IgD-negative memory B cell (primary cell): Measurements from ENCODE around the gene CLEC1A. TPM values are rescaled to one million over a fixed set of nuclear protein-coding genes. Genes with fewer than 3 reads are reported as not detected.

Experiments used
- H3K27ac Mint-ChIP-seq, 3 donors: one replicate each; pipeline ENCODE4 v1.8.0; 2020 to 2022; ENCODE audit warnings: mild to moderate bottlenecking in 3 of 3, mixed read lengths in 3 of 3, moderate library complexity in 1 of 3
- H3K27me3 Mint-ChIP-seq: one replicate; pipeline ENCODE4 v1.8.0; 2021; ENCODE audit warnings: mixed read lengths
- H3K36me3 Mint-ChIP-seq: one replicate; pipeline ENCODE4 v1.8.0; 2020; ENCODE audit warnings: mild to moderate bottlenecking, mixed read lengths
- H3K4me1 Mint-ChIP-seq, 3 donors: one replicate each; pipeline ENCODE4 v1.8.0; 2020 to 2022; ENCODE audit warnings: mixed read lengths in 3 of 3, mild to moderate bottlenecking in 1 of 3
- H3K4me3 Mint-ChIP-seq, 4 donors: one replicate each; pipeline ENCODE4 v1.8.0; 2020 to 2022; ENCODE audit warnings: mild to moderate bottlenecking in 4 of 4, mixed read lengths in 4 of 4, moderate library complexity in 3 of 4
- H3K9me3 Mint-ChIP-seq, 3 donors: one replicate each; pipeline ENCODE4 v1.8.0; 2020 to 2021; ENCODE audit warnings: mixed read lengths in 3 of 3, mild to moderate bottlenecking in 1 of 3
- polyA plus RNA-seq: library from polyadenylated mRNA; unstranded; fragments of 300-500 nt; fragmentation: Illumina TruSeq; gene quantifications from one replicate; pipeline ENCODE4 v1.2.3, GENCODE V29; 2021

Gene CLEC1A
- polyA plus RNA-seq, 1 donor from 2014 or later: not detected

DNA sequence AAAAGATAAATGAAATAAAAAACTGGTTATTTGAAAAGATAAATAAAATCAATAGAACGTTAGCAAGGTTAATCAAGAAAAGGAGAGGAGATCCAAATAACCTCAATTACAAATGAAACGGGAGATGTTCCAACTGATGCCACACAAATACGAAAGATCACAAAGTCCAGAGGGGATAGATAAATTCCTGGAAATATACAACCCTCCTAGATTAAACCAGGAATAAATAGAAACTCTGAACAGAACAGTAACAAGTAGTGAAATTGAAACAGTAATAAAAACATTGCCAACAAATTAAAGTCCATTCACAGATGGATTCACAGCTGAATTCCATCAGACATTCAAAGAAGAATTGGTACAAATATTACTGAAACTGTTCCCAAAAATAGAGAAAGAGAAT is 12.4 kb downstream of the CLEC1A start:
- Mint-ChIP-seq H3K4me3 (no peak overlapping the region), H3K27ac (no peak overlapping the region), H3K27me3 (peaks cover 13% of the 10 kb centered on the region), H3K9me3 (peaks cover 5 to 16% (median 7%) of the 10 kb centered on the region in 3 donors), H3K4me1 (peaks cover 0 to 6% (median 4%) of the 10 kb centered on the region in 3 donors), H3K36me3 (no peaks in the 10 kb centered on the region)

DNA sequence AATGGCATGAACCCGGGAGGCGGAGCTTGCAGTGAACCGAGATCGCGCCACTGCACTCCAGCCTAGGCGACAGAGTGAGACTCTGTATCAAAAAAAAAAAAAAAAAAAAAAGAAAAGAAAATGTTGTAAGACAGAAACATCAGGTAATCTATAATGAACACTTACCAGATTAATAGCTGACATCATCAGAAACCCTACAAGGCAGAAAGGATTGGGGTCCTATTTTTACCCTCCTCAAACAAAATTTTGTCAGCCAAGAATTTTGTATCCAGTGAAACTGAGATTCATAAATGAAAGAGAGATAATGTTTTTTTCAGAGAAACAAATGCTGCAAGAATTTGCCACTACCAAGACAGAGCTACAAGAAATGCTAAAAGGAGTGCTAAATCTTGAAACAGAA is 14.1 kb downstream of the CLEC1A start:
- H3K36me3 Mint-ChIP-seq: no peaks in the 10 kb centered on the region
- H3K27me3 Mint-ChIP-seq: peaks cover 13% of the 10 kb centered on the region
- peaks cover 0 to 3% (median under 1%) of the 10 kb centered on the region in 3 donors for H3K4me1 Mint-ChIP-seq
- H3K27ac Mint-ChIP-seq: peak overlapping the region in 1 of 3 donors; percentile 32
- no peak overlapping the region for H3K4me3 Mint-ChIP-seq
- H3K9me3 Mint-ChIP-seq: peaks cover 5 to 13% (median 7%) of the 10 kb centered on the region in 3 donors

DNA sequence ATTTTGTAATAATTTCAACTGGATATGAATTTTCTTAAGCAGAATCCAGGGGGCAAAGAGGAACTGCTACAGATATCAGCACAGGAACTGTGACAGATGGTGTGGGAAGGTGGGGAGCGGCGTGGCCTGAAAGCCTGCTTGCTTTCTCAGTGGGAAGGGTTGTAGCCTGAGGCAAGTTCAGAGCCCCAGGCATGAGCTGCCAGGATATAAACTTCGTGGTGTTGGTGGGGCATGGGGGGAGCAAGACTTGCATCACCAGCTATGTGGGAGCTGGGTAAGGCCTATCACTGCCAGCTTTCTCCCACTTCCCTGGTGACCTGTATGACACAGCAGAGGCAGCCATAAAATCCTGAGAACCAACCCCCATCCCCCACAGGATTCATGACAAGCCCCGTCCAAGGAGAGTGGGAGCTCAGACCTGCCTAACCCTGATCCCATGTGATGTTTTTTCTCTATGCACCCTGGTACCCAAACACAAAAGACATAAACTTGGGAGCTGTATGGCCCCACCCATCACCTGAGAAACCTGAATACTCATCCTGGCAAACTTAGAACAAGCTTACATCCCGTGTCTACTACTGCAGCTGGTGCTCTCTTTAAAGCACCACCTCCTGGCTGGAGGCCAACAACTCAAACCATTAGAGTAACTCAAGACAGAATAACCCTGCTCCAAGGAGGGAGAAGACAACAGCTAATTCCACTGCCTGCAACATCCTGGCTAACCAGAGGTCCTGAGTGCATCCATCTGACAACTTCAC is 16.5 kb downstream of the CLEC1A start:
- peak overlapping the region in 1 of 4 donors; percentile 25 for H3K4me3 Mint-ChIP-seq
- H3K36me3 Mint-ChIP-seq: no peaks in the 10 kb centered on the region
- peaks cover 12% of the 10 kb centered on the region for H3K27me3 Mint-ChIP-seq
- H3K9me3 Mint-ChIP-seq: peaks cover 5 to 13% (median 7%) of the 10 kb centered on the region in 3 donors
- no peak overlapping the region for H3K27ac Mint-ChIP-seq
- H3K4me1 Mint-ChIP-seq: peaks cover 0 to 4% (median 0%) of the 10 kb centered on the region in 3 donors

DNA sequence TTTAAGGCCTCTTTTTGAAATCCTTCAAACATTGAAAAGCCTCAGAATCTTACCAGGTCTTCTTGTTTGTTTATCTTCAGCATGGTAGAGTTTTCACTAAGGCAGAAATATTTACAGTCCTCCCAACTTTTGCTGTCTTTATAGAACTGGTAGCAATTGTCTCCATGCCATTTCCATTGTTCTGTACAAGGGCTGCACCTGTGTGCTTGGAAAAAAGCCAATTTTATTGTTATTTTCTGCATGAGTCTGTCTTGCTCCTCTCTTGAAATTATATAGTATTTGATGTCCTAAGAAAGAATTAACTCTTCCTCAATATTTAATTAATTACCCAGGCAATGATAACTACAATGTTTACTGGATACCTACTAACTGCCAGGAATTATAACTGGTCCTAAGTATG is 23.3 kb downstream of the CLEC1A start:
- Mint-ChIP-seq H3K4me3 (no peak overlapping the region), H3K27me3 (peaks cover 17% of the 10 kb centered on the region), H3K27ac (no peak overlapping the region), H3K9me3 (no peaks in the 10 kb centered on the region), H3K4me1 (peaks cover 1 to 7% (median 2%) of the 10 kb centered on the region in 3 donors), H3K36me3 (no peaks in the 10 kb centered on the region)

DNA sequence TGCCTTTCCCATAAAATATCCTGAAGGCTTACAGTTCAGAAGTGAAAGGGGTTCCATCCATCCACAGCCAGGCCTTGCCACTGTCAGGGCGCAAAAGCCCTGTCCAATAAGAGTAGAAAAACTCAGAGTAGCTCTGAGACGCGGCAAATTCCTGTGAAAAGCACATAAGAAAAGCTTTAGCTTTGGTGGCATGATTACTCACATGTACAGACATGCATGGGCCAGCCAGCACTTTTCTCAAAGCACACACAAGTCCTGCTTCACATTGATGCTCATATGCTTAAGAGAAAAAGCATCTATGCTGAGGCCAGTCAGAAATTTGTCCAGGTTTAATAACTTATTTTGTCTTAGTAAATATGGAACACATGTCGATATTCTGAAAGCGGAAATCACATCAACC is 25.5 kb downstream of the CLEC1A start:
- peaks cover 23% of the 10 kb centered on the region for H3K27me3 Mint-ChIP-seq
- no peaks in the 10 kb centered on the region for H3K9me3 Mint-ChIP-seq
- H3K36me3 Mint-ChIP-seq: no peaks in the 10 kb centered on the region
- H3K27ac Mint-ChIP-seq: no peak overlapping the region
- peaks cover 5 to 20% (median 6%) of the 10 kb centered on the region in 3 donors for H3K4me1 Mint-ChIP-seq
- no peak overlapping the region for H3K4me3 Mint-ChIP-seq

DNA sequence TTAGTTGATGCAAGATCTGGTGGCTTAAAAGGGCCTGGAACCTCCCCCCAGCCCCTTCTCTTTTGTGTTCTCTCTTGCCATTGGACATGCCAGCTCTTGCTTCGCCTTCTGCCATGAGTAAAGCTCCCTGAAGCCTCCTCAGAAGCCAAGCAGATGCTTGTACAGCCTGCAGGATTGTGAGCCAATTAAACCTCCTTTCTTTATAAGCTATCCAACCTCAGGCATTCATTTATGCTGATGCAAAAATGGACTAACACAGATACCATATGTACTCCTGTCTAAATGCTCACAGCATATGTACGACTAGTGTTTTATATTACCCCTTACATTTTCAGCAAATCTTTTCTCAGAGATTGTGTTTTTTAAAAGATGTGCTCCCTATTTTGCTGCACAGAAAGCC is 26.7 kb downstream of the CLEC1A start:
- Mint-ChIP-seq H3K27me3 (peaks cover 30% of the 10 kb centered on the region), H3K4me1 (peaks cover 5 to 21% (median 6%) of the 10 kb centered on the region in 3 donors), H3K36me3 (no peaks in the 10 kb centered on the region), H3K27ac (no peak overlapping the region), H3K9me3 (no peaks in the 10 kb centered on the region), H3K4me3 (no peak overlapping the region)

DNA sequence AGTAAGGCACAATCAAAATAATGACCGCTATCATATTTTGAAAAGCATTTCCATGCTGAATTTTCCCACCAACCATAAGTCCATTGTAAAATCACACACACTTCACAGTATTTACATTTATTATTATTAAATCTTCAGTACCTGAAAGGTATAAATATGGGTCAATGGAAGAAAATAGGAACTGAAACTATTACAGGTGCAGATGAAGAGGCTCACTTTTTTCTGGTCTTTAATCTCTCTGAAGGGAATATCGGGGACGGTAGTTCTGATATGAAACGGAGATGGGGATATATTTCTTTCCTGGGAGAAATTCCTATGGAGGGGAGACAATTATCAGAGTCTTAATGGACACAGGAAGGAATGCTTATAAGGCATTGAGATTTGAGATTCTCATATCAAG is 28.4 kb downstream of the CLEC1A start:
- Mint-ChIP-seq H3K4me3 (no peak overlapping the region), H3K36me3 (no peaks in the 10 kb centered on the region), H3K27me3 (peaks cover 35% of the 10 kb centered on the region), H3K27ac (no peak overlapping the region), H3K4me1 (peaks cover 5 to 21% (median 6%) of the 10 kb centered on the region in 3 donors), H3K9me3 (no peaks in the 10 kb centered on the region)

DNA sequence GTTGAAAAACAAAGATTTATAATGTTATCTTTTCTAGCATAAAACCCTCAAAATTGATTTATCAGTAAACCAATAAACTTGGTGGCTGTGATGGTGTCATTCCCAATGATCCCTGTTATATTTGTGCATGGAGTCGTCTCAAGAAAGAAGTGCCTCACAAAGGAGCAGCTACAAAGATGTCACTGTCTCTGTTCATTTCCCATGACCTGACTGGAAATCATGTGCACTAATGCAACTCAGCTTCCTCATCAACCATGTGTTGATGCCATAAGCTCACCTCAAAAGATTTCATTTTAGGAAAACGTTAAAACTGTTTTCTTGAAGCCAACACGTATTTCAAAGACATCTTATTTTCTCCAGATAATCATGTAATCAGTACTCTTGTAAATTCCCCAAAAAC is 28.8 kb downstream of the CLEC1A start:
- Mint-ChIP-seq H3K4me1 (peaks cover 5 to 21% (median 6%) of the 10 kb centered on the region in 3 donors), H3K36me3 (no peaks in the 10 kb centered on the region), H3K27me3 (peaks cover 35% of the 10 kb centered on the region), H3K4me3 (no peak overlapping the region), H3K27ac (no peak overlapping the region), H3K9me3 (no peaks in the 10 kb centered on the region)

DNA sequence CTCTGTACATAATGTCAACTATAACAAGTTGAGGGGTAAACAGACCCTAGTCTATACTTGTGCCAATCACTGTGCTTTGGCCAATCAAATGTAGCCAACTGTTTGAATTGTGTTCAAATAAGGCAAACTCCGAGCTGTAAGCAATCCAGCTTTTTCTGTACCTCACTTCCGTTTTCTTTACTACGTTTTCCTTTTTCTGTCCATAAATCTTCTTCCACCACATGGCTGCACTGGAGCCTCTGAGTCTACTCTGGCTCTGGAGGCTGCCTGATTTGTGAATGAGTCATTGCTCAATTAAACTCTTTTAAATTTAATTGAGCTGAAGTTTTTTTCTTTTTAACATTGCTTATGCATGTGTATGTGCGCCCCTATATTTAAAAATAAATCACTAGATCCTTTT is 29.7 kb downstream of the CLEC1A start:
- H3K4me1 Mint-ChIP-seq: peaks cover 5 to 21% (median 6%) of the 10 kb centered on the region in 3 donors
- H3K4me3 Mint-ChIP-seq: no peak overlapping the region
- H3K9me3 Mint-ChIP-seq: no peaks in the 10 kb centered on the region
- peaks cover 36% of the 10 kb centered on the region for H3K27me3 Mint-ChIP-seq
- H3K36me3 Mint-ChIP-seq: no peaks in the 10 kb centered on the region
- no peak overlapping the region for H3K27ac Mint-ChIP-seq

DNA sequence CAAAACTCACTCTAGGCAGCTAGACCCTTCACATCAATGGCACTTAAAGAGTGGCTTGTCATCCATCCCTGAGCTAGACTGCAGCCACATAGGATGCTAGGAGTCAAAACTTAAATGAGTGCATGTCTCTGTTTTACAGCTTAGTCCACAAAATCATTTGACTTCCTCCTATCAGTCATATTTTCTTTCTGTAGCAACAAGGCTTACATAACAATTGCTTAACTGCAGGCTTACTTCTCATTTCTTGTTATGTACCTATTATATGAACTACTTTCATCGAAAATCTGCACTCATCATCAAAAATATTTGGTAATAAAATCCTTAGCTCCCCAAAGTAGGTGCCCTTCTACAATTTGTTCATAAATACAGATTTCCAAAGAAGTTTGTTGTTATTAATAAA is 30.1 kb downstream of the CLEC1A start:
- Mint-ChIP-seq H3K36me3 (no peaks in the 10 kb centered on the region), H3K27ac (no peak overlapping the region), H3K4me1 (peaks cover 5 to 21% (median 6%) of the 10 kb centered on the region in 3 donors), H3K4me3 (no peak overlapping the region), H3K9me3 (no peaks in the 10 kb centered on the region), H3K27me3 (peaks cover 36% of the 10 kb centered on the region)

DNA sequence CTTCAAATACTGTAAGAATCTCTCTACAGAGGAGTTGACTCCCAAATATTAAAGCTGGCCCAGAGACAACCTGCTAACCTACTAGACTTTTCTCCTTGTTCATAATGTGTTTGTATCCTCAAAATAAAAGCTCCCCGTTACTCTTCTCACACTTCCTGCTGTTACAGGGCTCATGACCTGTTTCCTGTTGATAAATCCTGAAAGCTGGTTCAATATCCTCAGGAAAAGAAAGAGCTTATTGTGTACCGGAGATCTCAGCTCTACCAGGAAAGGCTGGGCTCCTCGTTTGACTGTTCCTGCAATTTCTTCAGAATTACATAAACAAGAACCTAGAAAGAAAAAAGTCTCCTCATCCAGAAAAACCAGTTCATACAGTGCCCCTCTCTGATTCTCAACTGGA is 30.8 kb downstream of the CLEC1A start:
- Mint-ChIP-seq H3K9me3 (no peaks in the 10 kb centered on the region), H3K27me3 (peaks cover 34% of the 10 kb centered on the region), H3K4me3 (no peak overlapping the region), H3K27ac (no peak overlapping the region), H3K36me3 (no peaks in the 10 kb centered on the region), H3K4me1 (peaks cover 5 to 21% (median 6%) of the 10 kb centered on the region in 3 donors)

DNA sequence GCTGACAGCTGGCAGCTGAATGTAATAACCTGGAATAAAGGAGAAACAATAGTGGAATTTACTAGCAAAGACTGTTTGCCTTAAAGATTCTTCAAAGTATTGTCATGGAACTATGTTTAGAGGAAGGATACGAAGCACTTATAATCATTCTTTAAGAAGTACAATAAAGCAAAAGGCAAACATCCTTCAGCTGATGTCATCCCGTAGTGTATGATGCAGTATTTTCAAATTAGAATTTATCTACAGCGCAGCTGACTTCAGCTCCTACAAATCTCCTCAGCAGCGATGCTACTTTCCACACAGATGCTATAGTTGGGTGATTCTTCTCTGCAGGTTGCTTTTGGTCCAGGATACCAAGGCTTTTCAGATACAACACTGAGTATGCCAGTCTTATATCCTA is 31.5 kb downstream of the CLEC1A start:
- H3K36me3 Mint-ChIP-seq: no peaks in the 10 kb centered on the region
- peaks cover 5 to 21% (median 6%) of the 10 kb centered on the region in 3 donors for H3K4me1 Mint-ChIP-seq
- peaks cover 37% of the 10 kb centered on the region for H3K27me3 Mint-ChIP-seq
- H3K9me3 Mint-ChIP-seq: no peaks in the 10 kb centered on the region
- H3K27ac Mint-ChIP-seq: no peak overlapping the region
- no peak overlapping the region for H3K4me3 Mint-ChIP-seq

DNA sequence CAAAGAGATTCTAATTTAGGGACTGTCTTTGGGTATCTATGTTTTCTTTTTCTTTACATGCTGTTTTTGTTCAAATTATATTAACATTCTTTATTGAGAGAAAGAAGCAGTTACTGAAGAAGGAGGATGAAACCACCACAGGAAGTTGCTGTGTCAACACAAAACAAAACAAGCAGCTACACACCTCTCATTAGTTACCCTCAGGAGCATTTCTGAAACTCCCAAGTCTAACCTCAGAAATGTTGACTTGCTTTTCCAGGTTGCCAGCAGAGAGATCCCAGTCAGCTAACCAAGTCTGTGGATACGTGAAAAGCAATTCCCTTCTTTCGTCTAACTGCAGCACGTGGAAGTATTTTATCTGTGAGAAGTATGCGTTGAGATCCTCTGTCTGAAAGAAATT is 33.5 kb downstream of the CLEC1A start:
- Mint-ChIP-seq H3K9me3 (no peaks in the 10 kb centered on the region), H3K4me3 (no peak overlapping the region), H3K4me1 (peaks cover under 1 to 15% (median 4%) of the 10 kb centered on the region in 3 donors), H3K27ac (peak overlapping the region in 1 of 3 donors; percentile 11), H3K36me3 (no peaks in the 10 kb centered on the region), H3K27me3 (peaks cover 28% of the 10 kb centered on the region)

DNA sequence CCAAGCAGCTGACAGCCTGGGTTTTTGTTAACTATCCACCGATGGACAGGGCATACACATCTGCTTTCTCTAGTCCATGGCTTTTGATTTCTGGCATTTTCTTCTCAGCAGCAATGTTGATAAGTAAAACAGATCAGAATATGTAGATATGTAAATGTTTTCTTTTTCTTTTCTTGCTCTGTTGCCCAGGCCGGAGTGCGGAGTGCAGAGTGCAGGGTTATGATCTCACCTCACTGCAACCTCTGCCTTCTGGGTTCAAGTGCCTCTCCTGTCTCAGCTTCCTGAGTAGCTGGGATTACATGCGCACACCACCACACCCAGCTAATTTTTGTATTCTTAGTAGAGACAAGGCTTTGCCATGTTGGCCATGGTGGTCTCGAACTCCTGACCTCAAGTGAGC is 40.4 kb downstream of the CLEC1A start:
- H3K4me1 Mint-ChIP-seq: peaks cover 0 to 3% (median 0%) of the 10 kb centered on the region in 3 donors

DNA sequence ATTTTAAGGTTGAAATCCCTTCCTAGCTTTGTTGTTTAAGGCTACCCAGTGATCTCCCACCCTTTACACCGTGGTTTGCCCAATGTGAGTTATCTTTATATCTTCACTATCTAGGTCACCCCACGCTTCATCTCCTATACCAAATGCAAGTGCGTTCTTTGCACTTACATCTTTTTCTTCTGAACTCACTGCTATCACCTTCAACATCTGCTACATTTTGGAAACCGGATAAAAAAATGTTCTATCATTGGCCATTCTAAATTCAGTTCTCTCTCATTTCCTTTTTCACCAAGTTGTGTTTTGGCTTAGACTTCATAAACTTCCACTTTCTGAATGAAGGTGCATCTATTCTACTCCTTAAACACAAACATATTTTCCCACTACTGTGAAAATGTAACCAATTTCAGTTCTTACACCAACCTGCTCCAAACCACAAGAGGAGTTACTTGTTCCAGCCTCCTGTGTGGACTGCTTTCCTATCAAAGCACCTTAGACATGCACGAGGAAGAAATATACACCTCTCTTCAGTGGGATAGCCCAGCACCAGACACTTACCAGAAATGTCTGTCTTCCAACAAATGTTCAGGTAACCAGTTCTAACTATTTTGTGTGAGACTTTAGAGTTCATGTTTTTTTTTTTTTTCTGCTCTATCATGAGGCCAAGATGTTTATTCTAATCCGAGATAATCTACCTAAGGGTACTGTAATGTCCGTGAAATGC is 46.4 kb downstream of the CLEC1A start:
- Mint-ChIP-seq H3K27me3 (peaks cover 21% of the 10 kb centered on the region), H3K4me3 (peak overlapping the region in 1 of 4 donors; percentile 19)

More for the DNA sequence above, 40.4 kb downstream of the CLEC1A start:
- Mint-ChIP-seq H3K36me3 (no peaks in the 10 kb centered on the region), H3K27ac (no peak overlapping the region), H3K4me3 (no peak overlapping the region), H3K27me3 (peaks cover 14% of the 10 kb centered on the region), H3K9me3 (peaks cover 0 to 5% (median 0%) of the 10 kb centered on the region in 3 donors)

More for the DNA sequence above, 46.4 kb downstream of the CLEC1A start:
- peaks cover 1% of the 10 kb centered on the region for H3K36me3 Mint-ChIP-seq
- peaks cover 3 to 7% (median 7%) of the 10 kb centered on the region in 3 donors for H3K4me1 Mint-ChIP-seq
- H3K9me3 Mint-ChIP-seq: peaks cover 3 to 5% (median 4%) of the 10 kb centered on the region in 3 donors
- no peak overlapping the region for H3K27ac Mint-ChIP-seq
